ENCODE measurements around the gene TANGO2.

Gene TANGO2

GRCh38 chr22:20020533-20021195 is at the start of gene TANGO2:
TSS of gene TANGO2 (plus strand) at chr22:20021110. CDS start at chr22:20036799, 15,689 bp downstream.
- in situ Hi-C loops (cut with HindIII; ENCODE audit: low sequenced_read_pairs), result loop anchor here (10.0 kb wide), 1 partner anchor 66 kb away; no protein-coding TSS in a partner anchor

GRCh38 chr22:19971276-19972124 is 49.4 kb upstream of the TANGO2 start:
- in situ Hi-C loops (cut with HindIII; ENCODE audit: low sequenced_read_pairs), result no loop called here

GRCh38 chr22:19972251-19972650 is 48.7 kb upstream of the TANGO2 start:
- in situ Hi-C loops (cut with HindIII; ENCODE audit: low sequenced_read_pairs), result no loop called here

GRCh38 chr22:19972652-19973550 is 48.0 kb upstream of the TANGO2 start:
- in situ Hi-C loops (cut with HindIII; ENCODE audit: low sequenced_read_pairs), result no loop called here

GRCh38 chr22:19973551-19974267 is 47.2 kb upstream of the TANGO2 start:
- in situ Hi-C loops (cut with HindIII; ENCODE audit: low sequenced_read_pairs), result no loop called here

GRCh38 chr22:19974268-19974861 is 46.5 kb upstream of the TANGO2 start:
- in situ Hi-C loops (cut with HindIII; ENCODE audit: low sequenced_read_pairs), result no loop called here

- in situ Hi-C loops (cut with HindIII; ENCODE audit: low sequenced_read_pairs), result no loop called here
Measured at GRCh38 chr22:19974935-19975706, 45.8 kb upstream of the TANGO2 start.

- in situ Hi-C loops (cut with HindIII; ENCODE audit: low sequenced_read_pairs), result no loop called here
Measured at GRCh38 chr22:19975707-19976035, 45.2 kb upstream of the TANGO2 start.

GRCh38 chr22:19976671-19977070 is 44.2 kb upstream of the TANGO2 start:
- in situ Hi-C loops (cut with HindIII; ENCODE audit: low sequenced_read_pairs), result no loop called here

- in situ Hi-C loops (cut with HindIII; ENCODE audit: low sequenced_read_pairs), result no loop called here
Measured at GRCh38 chr22:19977296-19978243, 43.3 kb upstream of the TANGO2 start.

GRCh38 chr22:19978748-19979147 is 42.2 kb upstream of the TANGO2 start:
- in situ Hi-C loops (cut with HindIII; ENCODE audit: low sequenced_read_pairs), result no loop called here

GRCh38 chr22:19979712-19980493 is 41.0 kb upstream of the TANGO2 start:
- in situ Hi-C loops (cut with HindIII; ENCODE audit: low sequenced_read_pairs), result no loop called here

GRCh38 chr22:19980766-19981165 is 40.1 kb upstream of the TANGO2 start:
- in situ Hi-C loops (cut with HindIII; ENCODE audit: low sequenced_read_pairs), result no loop called here

GRCh38 chr22:19981171-19981960 is 39.5 kb upstream of the TANGO2 start:
- in situ Hi-C loops (cut with HindIII; ENCODE audit: low sequenced_read_pairs), result no loop called here

- in situ Hi-C loops (cut with HindIII; ENCODE audit: low sequenced_read_pairs), result no loop called here
Measured at GRCh38 chr22:19981961-19982920, 38.7 kb upstream of the TANGO2 start.

All from DLD1 (cell line).